CD14-positive monocyte (primary cell): ENCODE data around the gene ENGASE. TPM values are rescaled to one million over a fixed set of nuclear protein-coding genes. Genes with fewer than 3 reads are reported as not detected.

Experiments used
- DNase-seq, 3 donors: peaks; one replicate each; pipeline ENCODE4 v3.0.0-alpha.2; 2011 to 2022
- H2AFZ ChIP-seq: 2 replicates; pipeline ENCODE4 v1.6.0; 2012; ENCODE audit warnings: mild to moderate bottlenecking, low read depth, low read length, inconsistent platforms; ENCODE audit not compliant: insufficient read depth, poor library complexity, severe bottlenecking
- H3K27ac ChIP-seq, 2 donors: 1 replicate in 1 of 2; 2 replicates in 1 of 2; pipeline ENCODE4 v1.5.1; 2012 to 2013; ENCODE audit warnings: low read length in 2 of 2, control low read depth in 1 of 2, inconsistent platforms in 1 of 2, low read depth in 1 of 2, mild to moderate bottlenecking in 1 of 2
- H3K27me3 ChIP-seq, 2 donors: one replicate each; pipeline versions ENCODE4 v1.6.0 to v1.6.1; 2011 to 2013; ENCODE audit warnings: low read length in 2 of 2; ENCODE audit not compliant: control insufficient read depth in 2 of 2, insufficient read depth in 2 of 2
- H3K36me3 ChIP-seq, 2 donors: replicated peaks in 1 of 2; 1 replicate in 1 of 2; 2 replicates in 1 of 2; pipeline versions ENCODE4 v1.5.1 to v1.6.1; 2012 to 2013; ENCODE audit warnings: low read length in 2 of 2, control low read depth in 1 of 2, inconsistent platforms in 1 of 2, mild to moderate bottlenecking in 1 of 2; ENCODE audit not compliant: insufficient read depth in 2 of 2, control insufficient read depth in 1 of 2
- H3K4me1 ChIP-seq, 2 donors: 1 replicate in 1 of 2; 2 replicates in 1 of 2; pipeline versions ENCODE4 v1.5.1 to v1.6.1; 2012 to 2013; ENCODE audit warnings: low read length in 2 of 2, control low read depth in 1 of 2, inconsistent platforms in 1 of 2, mild to moderate bottlenecking in 1 of 2, moderate library complexity in 1 of 2; ENCODE audit not compliant: insufficient read depth in 2 of 2, control insufficient read depth in 1 of 2
- H3K4me2 ChIP-seq: replicated peaks from 2 replicates; pipeline ENCODE3; 2012; ENCODE audit warnings: low read length, moderate library complexity, mild to moderate bottlenecking; ENCODE audit not compliant: poor library complexity, severe bottlenecking; ENCODE audit errors: extremely low read depth
- H3K4me3 ChIP-seq, 3 experiments: fragments of 200-600 bp in 1 of 3; sonication (generic) in 1 of 3; replicated peaks in 1 of 3; 1 replicate in 2 of 3; 2 replicates in 1 of 3; pipeline ENCODE4 v1.5.1; 2011 to 2013; ENCODE audit warnings: low read length in 3 of 3, mild to moderate bottlenecking in 3 of 3, control low read depth in 2 of 3, low read depth in 2 of 3, inconsistent platforms in 1 of 3, moderate library complexity in 1 of 3
- H3K79me2 ChIP-seq: 2 replicates; pipeline ENCODE4 v1.6.0; 2012; ENCODE audit warnings: mild to moderate bottlenecking, control low read depth, inconsistent platforms, low read length, moderate library complexity; ENCODE audit not compliant: insufficient read depth
- H3K9ac ChIP-seq: 2 replicates; pipeline ENCODE4 v1.6.0; 2017; ENCODE audit warnings: low read length, mild to moderate bottlenecking; ENCODE audit not compliant: insufficient read depth, poor library complexity, severe bottlenecking
- H3K9me3 ChIP-seq, 2 donors: replicated peaks in 1 of 2; 1 replicate in 1 of 2; 2 replicates in 1 of 2; pipeline versions ENCODE4 v1.5.1 to v1.6.1; 2012 to 2013; ENCODE audit warnings: low read length in 2 of 2, control low read depth in 1 of 2; ENCODE audit not compliant: control insufficient read depth in 1 of 2, insufficient read depth in 1 of 2
- H4K20me1 ChIP-seq: 2 replicates; pipeline ENCODE4 v1.6.0; 2012; ENCODE audit warnings: mild to moderate bottlenecking, low read length, control low read depth, moderate library complexity; ENCODE audit not compliant: insufficient read depth
- H3K27ac Mint-ChIP-seq, 7 donors: one replicate each; pipeline ENCODE4 v1.8.0; 2020; ENCODE audit warnings: mild to moderate bottlenecking in 7 of 7, mixed read lengths in 7 of 7, moderate library complexity in 6 of 7, inconsistent platforms in 2 of 7
- H3K27me3 Mint-ChIP-seq, 3 donors: one replicate each; pipeline ENCODE4 v1.8.0; 2021 to 2022; ENCODE audit warnings: low read depth in 3 of 3, mild to moderate bottlenecking in 3 of 3, mixed read lengths in 3 of 3, moderate library complexity in 3 of 3, inconsistent platforms in 1 of 3
- H3K36me3 Mint-ChIP-seq, 2 donors: one replicate each; pipeline ENCODE4 v1.8.0; 2020; ENCODE audit warnings: mixed read lengths in 2 of 2, inconsistent platforms in 1 of 2, mild to moderate bottlenecking in 1 of 2
- H3K4me1 Mint-ChIP-seq: one replicate; pipeline ENCODE4 v1.8.0; 2020; ENCODE audit warnings: mild to moderate bottlenecking, mixed read lengths
- H3K4me3 Mint-ChIP-seq, 2 donors: one replicate each; pipeline ENCODE4 v1.8.0; 2020; ENCODE audit warnings: mild to moderate bottlenecking in 2 of 2, mixed read lengths in 2 of 2, moderate library complexity in 1 of 2
- H3K9me3 Mint-ChIP-seq, 7 donors: one replicate each; pipeline ENCODE4 v1.8.0; 2020 to 2022; ENCODE audit warnings: mixed read lengths in 7 of 7, mild to moderate bottlenecking in 6 of 7, moderate library complexity in 6 of 7, inconsistent platforms in 2 of 7
- WGBS: methylation state at CpG from one replicate; pipeline ENCODE4 v1.1.5; 2013; ENCODE audit warnings: missing lambda C conversion rate; ENCODE audit not compliant: insufficient coverage; 5-methylcytosine and 5-hydroxymethylcytosine counted together
- intact Hi-C, 2 donors: fragments of 100-400 bp; cut with micrococcal nuclease; formaldehyde crosslinking; loops; one replicate each; pipeline versions ENCODE4 v1.15.0 to v1.15.1; 2023
- polyA plus RNA-seq, 3 donors: library from polyadenylated mRNA; depleted of rRNA in 1 of 3; unstranded in 2 of 3; stranded (reverse) in 1 of 3; fragments of 300-500 nt in 2 of 3; fragments of >200 nt in 1 of 3; fragmentation: Illumina TruSeq in 2 of 3; gene quantifications; 1 replicate in 2 of 3; 2 replicates in 1 of 3; pipeline ENCODE4 v1.2.3, GENCODE V29; 2012 to 2021
- TF ChIP-seq, protein P1 (sequence below): fragments of 200-600 bp; IDR thresholded peaks from one replicate; pipeline ENCODE4 v1.8.0; 2022; ENCODE audit warnings: antibody characterized with exemption, mild to moderate bottlenecking

Gene ENGASE
- polyA plus RNA-seq, 3 donors, result 2.6 to 150 (median 3.0) TPM

GRCh38 chr17:79086609-79087427, 12.2 kb downstream of the ENGASE start:
- no peak overlapping the region for H3K27ac Mint-ChIP-seq
- 92% methylated on average over 32 of the region's 33 CpGs for WGBS

GRCh38 chr17:79087428-79088143, 13.0 kb downstream of the ENGASE start:
- WGBS, result 47% methylated on average over 8 of the region's 12 CpGs
- no peak overlapping the region for H3K27ac Mint-ChIP-seq
- Histone ChIP-seq H3K4me2 (no peak overlapping the region), H3K9me3 (no peaks in the 10 kb centered on the region), H3K27me3 (no peaks in the 10 kb centered on the region), H3K9ac (no peak overlapping the region), H3K36me3 (peaks cover 35 to 50% of the 10 kb centered on the region in 2 donors), H3K4me1 (no peaks in the 10 kb centered on the region), H3K27ac (no peak overlapping the region), H2AFZ (no peak overlapping the region), H4K20me1 (peaks cover 32% of the 10 kb centered on the region), H3K4me3 (no peak overlapping the region), H3K79me2 (no peaks in the 10 kb centered on the region)
- H3K27me3 Mint-ChIP-seq, result peaks cover 0 to 5% (median 4%) of the 10 kb centered on the region in 3 donors
- H3K36me3 Mint-ChIP-seq, result peaks cover 33 to 55% of the 10 kb centered on the region in 2 donors
- intact Hi-C loops, result no loop called here
- H3K4me1 Mint-ChIP-seq, result no peaks in the 10 kb centered on the region
- no peaks in the 10 kb centered on the region for H3K9me3 Mint-ChIP-seq
- DNase-seq, result peak; percentile 42 to 55 (median 51)
- H3K4me3 Mint-ChIP-seq, result no peak overlapping the region
- TF ChIP-seq, protein P1, sequence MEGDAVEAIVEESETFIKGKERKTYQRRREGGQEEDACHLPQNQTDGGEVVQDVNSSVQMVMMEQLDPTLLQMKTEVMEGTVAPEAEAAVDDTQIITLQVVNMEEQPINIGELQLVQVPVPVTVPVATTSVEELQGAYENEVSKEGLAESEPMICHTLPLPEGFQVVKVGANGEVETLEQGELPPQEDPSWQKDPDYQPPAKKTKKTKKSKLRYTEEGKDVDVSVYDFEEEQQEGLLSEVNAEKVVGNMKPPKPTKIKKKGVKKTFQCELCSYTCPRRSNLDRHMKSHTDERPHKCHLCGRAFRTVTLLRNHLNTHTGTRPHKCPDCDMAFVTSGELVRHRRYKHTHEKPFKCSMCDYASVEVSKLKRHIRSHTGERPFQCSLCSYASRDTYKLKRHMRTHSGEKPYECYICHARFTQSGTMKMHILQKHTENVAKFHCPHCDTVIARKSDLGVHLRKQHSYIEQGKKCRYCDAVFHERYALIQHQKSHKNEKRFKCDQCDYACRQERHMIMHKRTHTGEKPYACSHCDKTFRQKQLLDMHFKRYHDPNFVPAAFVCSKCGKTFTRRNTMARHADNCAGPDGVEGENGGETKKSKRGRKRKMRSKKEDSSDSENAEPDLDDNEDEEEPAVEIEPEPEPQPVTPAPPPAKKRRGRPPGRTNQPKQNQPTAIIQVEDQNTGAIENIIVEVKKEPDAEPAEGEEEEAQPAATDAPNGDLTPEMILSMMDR, result peak; percentile 95

More at GRCh38 chr17:79086609-79087427, 12.2 kb downstream of the ENGASE start:
- Mint-ChIP-seq H3K36me3 (peaks cover 37 to 63% of the 10 kb centered on the region in 2 donors), H3K4me1 (no peaks in the 10 kb centered on the region), H3K4me3 (no peak overlapping the region), H3K27me3 (peaks cover 0 to 3% (median 1%) of the 10 kb centered on the region in 3 donors), H3K9me3 (no peaks in the 10 kb centered on the region)
- intact Hi-C loops, result no loop called here
- H3K4me2 ChIP-seq, result no peak overlapping the region
- no peak overlapping the region for H2AFZ ChIP-seq
- H3K9me3 ChIP-seq, result no peaks in the 10 kb centered on the region
- peaks cover 42 to 57% of the 10 kb centered on the region in 2 donors for H3K36me3 ChIP-seq
- H4K20me1 ChIP-seq, result peaks cover 38% of the 10 kb centered on the region
- H3K4me3 ChIP-seq, result no peak overlapping the region
- TF ChIP-seq, protein P1, result no peak
- H3K27ac ChIP-seq, result no peak overlapping the region
- no peaks in the 10 kb centered on the region for H3K4me1 ChIP-seq
- no peak overlapping the region for H3K9ac ChIP-seq
- no peak for DNase-seq
- no peaks in the 10 kb centered on the region for H3K27me3 ChIP-seq
- H3K79me2 ChIP-seq, result no peaks in the 10 kb centered on the region
